Hepatocyte (in vitro differentiated cells): ENCODE data around the gene STK17B.

Experiments
- EZH2 ChIP-seq: fragments of 200-600 bp; sonication (generic); IDR thresholded peaks from 2 replicates; pipeline ENCODE4 v1.6.1; 2016; ENCODE audit warnings: antibody characterized with exemption, mild to moderate bottlenecking, borderline replicate concordance
- TF ChIP-seq, protein P1 (sequence below): fragments of 200-600 bp; sonication (generic); IDR thresholded peaks from 2 replicates; pipeline ENCODE4 v1.5.1; 2016; ENCODE audit warnings: antibody characterized with exemption, mild to moderate bottlenecking; ENCODE audit not compliant: poor library complexity

GRCh38 chr2:196187898-196188458, 16.6 kb upstream of the STK17B start:
- TF ChIP-seq, protein P1, sequence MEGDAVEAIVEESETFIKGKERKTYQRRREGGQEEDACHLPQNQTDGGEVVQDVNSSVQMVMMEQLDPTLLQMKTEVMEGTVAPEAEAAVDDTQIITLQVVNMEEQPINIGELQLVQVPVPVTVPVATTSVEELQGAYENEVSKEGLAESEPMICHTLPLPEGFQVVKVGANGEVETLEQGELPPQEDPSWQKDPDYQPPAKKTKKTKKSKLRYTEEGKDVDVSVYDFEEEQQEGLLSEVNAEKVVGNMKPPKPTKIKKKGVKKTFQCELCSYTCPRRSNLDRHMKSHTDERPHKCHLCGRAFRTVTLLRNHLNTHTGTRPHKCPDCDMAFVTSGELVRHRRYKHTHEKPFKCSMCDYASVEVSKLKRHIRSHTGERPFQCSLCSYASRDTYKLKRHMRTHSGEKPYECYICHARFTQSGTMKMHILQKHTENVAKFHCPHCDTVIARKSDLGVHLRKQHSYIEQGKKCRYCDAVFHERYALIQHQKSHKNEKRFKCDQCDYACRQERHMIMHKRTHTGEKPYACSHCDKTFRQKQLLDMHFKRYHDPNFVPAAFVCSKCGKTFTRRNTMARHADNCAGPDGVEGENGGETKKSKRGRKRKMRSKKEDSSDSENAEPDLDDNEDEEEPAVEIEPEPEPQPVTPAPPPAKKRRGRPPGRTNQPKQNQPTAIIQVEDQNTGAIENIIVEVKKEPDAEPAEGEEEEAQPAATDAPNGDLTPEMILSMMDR, result no peak
- TF ChIP-seq EZH2, result no peak
